ENCODE data around the gene SLC36A3. TPM values are rescaled to one million over a fixed set of nuclear protein-coding genes. Genes with fewer than 3 reads are reported as not detected.
A peak's percentile ranks its signal among the peaks of the same experiment; 100 is the strongest.

Gene SLC36A3
- total RNA-seq, 2 experiments from 2014 or later = not detected

DNA sequence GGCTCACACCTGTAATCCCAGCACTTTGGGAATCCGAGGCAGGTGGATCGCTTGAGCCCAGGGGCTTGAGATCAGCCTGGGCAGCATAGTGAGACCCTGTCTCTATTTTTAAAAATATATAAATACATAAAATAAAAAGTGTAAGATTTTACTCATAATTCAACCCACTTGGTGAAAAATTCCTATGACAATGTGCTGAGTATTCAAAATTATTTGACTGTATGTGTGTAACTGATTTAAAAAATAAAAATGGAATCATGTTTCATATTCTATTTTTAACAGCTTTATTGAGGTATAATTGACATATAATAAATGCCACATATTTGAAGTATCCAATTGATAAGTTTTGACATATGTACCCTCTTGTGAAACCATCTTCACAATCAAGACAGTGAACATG is 27.8 kb downstream of the SLC36A3 start:
- no peak overlapping the region for H3K4me3 ChIP-seq (ENCODE audit: low read depth, low read length, poor library complexity, severe bottlenecking)
- no peak overlapping the region for H3K27ac ChIP-seq (ENCODE audit: low read depth, low read length, poor library complexity, severe bottlenecking)
- H3K79me2 ChIP-seq (ENCODE audit: insufficient read depth, low read depth, low read length) = no peaks in the 10 kb centered on the region
- H3K9me2 ChIP-seq (ENCODE audit: insufficient read depth, low read length) = no peaks in the 10 kb centered on the region
- H3K9me3 ChIP-seq (ENCODE audit: low read length) = no peaks in the 10 kb centered on the region
- no peak overlapping the region for H2AFZ ChIP-seq (ENCODE audit: low read length)
- intact Hi-C loops (cut with micrococcal nuclease; ENCODE audit: unreplicated experiment) = no loop called here
- BruUV-seq (replicated peaks) = no TSS peak
- ChIA-PET POLR2A (interaction anchor here (0.7 to 1.0 kb wide), 2 partner anchors 46 to 108 kb away, joined by 3 to 4 read pairs; no protein-coding TSS in a partner anchor), CTCF (ENCODE audit: unreplicated experiment) (no interaction called here)
- no peaks in the 10 kb centered on the region for H4K20me1 ChIP-seq (ENCODE audit: insufficient read depth, low read length)
- H3K4me2 ChIP-seq (ENCODE audit: low read length) = no peak overlapping the region
- H3K36me3 ChIP-seq (ENCODE audit: insufficient read depth, low read length) = peaks cover 8% of the 10 kb centered on the region
- DNase-seq (ENCODE audit: low spot score) = no peak
- no peaks in the 10 kb centered on the region for H3K4me1 ChIP-seq (ENCODE audit: insufficient read depth, low read length, poor library complexity, severe bottlenecking)
- no peak for TF ChIP-seq EZH2phosphoT487 (IDR thresholded peaks at IDR 0.05; ENCODE audit: borderline replicate concordance, low read depth, low read length)
- TF ChIP-seq, protein P1, sequence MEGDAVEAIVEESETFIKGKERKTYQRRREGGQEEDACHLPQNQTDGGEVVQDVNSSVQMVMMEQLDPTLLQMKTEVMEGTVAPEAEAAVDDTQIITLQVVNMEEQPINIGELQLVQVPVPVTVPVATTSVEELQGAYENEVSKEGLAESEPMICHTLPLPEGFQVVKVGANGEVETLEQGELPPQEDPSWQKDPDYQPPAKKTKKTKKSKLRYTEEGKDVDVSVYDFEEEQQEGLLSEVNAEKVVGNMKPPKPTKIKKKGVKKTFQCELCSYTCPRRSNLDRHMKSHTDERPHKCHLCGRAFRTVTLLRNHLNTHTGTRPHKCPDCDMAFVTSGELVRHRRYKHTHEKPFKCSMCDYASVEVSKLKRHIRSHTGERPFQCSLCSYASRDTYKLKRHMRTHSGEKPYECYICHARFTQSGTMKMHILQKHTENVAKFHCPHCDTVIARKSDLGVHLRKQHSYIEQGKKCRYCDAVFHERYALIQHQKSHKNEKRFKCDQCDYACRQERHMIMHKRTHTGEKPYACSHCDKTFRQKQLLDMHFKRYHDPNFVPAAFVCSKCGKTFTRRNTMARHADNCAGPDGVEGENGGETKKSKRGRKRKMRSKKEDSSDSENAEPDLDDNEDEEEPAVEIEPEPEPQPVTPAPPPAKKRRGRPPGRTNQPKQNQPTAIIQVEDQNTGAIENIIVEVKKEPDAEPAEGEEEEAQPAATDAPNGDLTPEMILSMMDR (conservative IDR thresholded peaks at IDR 0.05; ENCODE audit: low read length) = no peak

DNA sequence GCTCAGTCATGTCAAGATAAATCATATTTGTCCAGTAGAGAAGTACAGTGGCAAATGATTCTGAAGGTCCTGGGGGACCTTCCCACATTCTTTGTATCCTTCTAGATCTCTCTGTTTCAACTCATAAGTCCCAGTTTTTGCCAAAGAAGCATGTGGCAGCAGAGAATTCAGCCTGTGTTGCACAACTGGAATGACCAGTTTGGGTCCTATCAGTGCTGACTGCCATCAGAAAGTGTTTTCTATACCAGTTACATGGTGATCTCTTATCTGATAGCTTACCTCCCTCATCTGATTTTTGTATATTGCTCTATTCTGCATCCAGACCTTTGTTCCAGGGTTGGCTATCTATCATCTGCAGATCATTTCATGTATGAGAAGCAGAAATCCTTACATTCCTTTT is 28.9 kb downstream of the SLC36A3 start:
- Histone ChIP-seq H2AFZ (ENCODE audit: low read length) (no peak overlapping the region), H3K27ac (ENCODE audit: low read depth, low read length, poor library complexity, severe bottlenecking) (no peak overlapping the region), H3K4me3 (ENCODE audit: low read depth, low read length, poor library complexity, severe bottlenecking) (no peak overlapping the region), H3K4me2 (ENCODE audit: low read length) (no peak overlapping the region), H3K36me3 (ENCODE audit: insufficient read depth, low read length) (peaks cover 19% of the 10 kb centered on the region), H3K9me2 (ENCODE audit: insufficient read depth, low read length) (no peaks in the 10 kb centered on the region), H3K4me1 (ENCODE audit: insufficient read depth, low read length, poor library complexity, severe bottlenecking) (no peaks in the 10 kb centered on the region), H3K9me3 (ENCODE audit: low read length) (no peaks in the 10 kb centered on the region), H3K79me2 (ENCODE audit: insufficient read depth, low read depth, low read length) (no peaks in the 10 kb centered on the region), H4K20me1 (ENCODE audit: insufficient read depth, low read length) (no peaks in the 10 kb centered on the region)
- BruUV-seq (replicated peaks) = no TSS peak
- CTCF ChIA-PET (ENCODE audit: unreplicated experiment) = no interaction called here
- POLR2A ChIA-PET = interaction anchor here (0.6 kb wide), 1 partner anchor 670 kb away, joined by 3 read pairs; no protein-coding TSS in a partner anchor
- intact Hi-C loops (cut with micrococcal nuclease; ENCODE audit: unreplicated experiment) = no loop called here
- TF ChIP-seq, protein P1 (conservative IDR thresholded peaks at IDR 0.05; ENCODE audit: low read length) = no peak
- TF ChIP-seq EZH2phosphoT487 (IDR thresholded peaks at IDR 0.05; ENCODE audit: borderline replicate concordance, low read depth, low read length) = no peak
- no peak for DNase-seq (ENCODE audit: low spot score)

DNA sequence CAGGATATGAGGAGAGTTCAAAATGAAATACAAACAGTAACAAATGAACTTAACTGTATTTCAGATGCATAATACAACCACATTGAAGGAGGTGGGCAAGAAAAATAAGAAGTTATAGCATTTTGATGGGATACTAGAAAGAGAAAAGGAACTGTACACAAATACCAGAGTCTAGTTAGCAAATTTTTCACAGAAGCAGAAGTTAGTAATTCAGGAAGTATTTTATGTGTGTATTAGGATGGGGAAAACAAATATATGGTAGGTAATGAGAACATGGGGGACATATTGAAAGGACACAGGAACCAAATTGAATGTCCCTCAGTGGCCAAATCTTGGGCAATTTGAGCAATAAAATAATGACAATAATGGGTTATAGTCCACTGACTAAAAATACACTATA is 32.2 kb downstream of the SLC36A3 start:
- Histone ChIP-seq H2AFZ (ENCODE audit: low read length) (no peak overlapping the region), H3K4me3 (ENCODE audit: low read depth, low read length, poor library complexity, severe bottlenecking) (no peak overlapping the region), H3K79me2 (ENCODE audit: insufficient read depth, low read depth, low read length) (no peaks in the 10 kb centered on the region), H4K20me1 (ENCODE audit: insufficient read depth, low read length) (no peaks in the 10 kb centered on the region), H3K27ac (ENCODE audit: low read depth, low read length, poor library complexity, severe bottlenecking) (no peak overlapping the region), H3K9me2 (ENCODE audit: insufficient read depth, low read length) (no peaks in the 10 kb centered on the region), H3K36me3 (ENCODE audit: insufficient read depth, low read length) (peaks cover 53% of the 10 kb centered on the region), H3K4me2 (ENCODE audit: low read length) (no peak overlapping the region), H3K9me3 (ENCODE audit: low read length) (no peaks in the 10 kb centered on the region), H3K4me1 (ENCODE audit: insufficient read depth, low read length, poor library complexity, severe bottlenecking) (no peaks in the 10 kb centered on the region)
- POLR2A ChIA-PET = interaction anchor here (1.2 kb wide), 1 partner anchor 14 kb away, joined by 4 read pairs; no protein-coding TSS in a partner anchor
- TSS peak; percentile 30 for BruUV-seq (replicated peaks)
- no peak for DNase-seq (ENCODE audit: low spot score)
- intact Hi-C loops (cut with micrococcal nuclease; ENCODE audit: unreplicated experiment) = no loop called here
- TF ChIP-seq, protein P1 (conservative IDR thresholded peaks at IDR 0.05; ENCODE audit: low read length) = no peak
- TF ChIP-seq EZH2phosphoT487 (IDR thresholded peaks at IDR 0.05; ENCODE audit: borderline replicate concordance, low read depth, low read length) = no peak
- CTCF ChIA-PET (ENCODE audit: unreplicated experiment) = no interaction called here

Measured in OCI-LY7 (cell line).